ENCODE results near the gene HDAC8.

GRCh38 chrX:72376124-72376523, 196.5 kb downstream of the HDAC8 start:
- TF ChIP-seq CTCF (IDR thresholded peaks at IDR 0.05; ENCODE audit: insufficient read depth, low read length, poor library complexity, severe bottlenecking): no peak
- no peak for TF ChIP-seq EZH2phosphoT487 (conservative IDR thresholded peaks at IDR 0.05; ENCODE audit: low read length)

Data from SU-DHL-6 (cell line).